Activated T-helper 9 cell treated with anti-CD3 and anti-CD28 coated beads, Interleukin-2, amount 50 U/mL, for 16 hours (primary cell): Measurements from ENCODE around the gene SLC9C1.

ENCODE experiments used
- DNase-seq: peaks from one replicate; pipeline ENCODE4 v3.0.0-alpha.2; 2020; ENCODE audit warnings: low read depth

Gene SLC9C1

DNA sequence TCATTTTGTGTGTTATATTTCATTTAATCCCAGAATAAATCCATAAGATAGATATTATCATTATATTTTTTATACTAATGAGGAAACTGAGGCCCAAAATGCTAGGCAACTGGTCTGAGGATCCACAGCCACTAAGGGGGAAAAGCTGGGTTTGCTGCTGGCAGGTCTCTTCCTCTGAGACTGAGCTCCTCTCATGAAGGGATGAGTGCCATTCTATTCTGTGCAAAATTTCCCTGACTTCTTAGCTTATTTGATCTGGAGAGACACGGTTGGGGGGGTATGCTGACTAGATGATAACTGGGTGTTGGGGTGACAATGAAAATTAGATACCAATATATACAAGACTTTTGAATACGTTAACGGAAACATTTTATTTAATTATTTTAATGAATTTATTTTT, 162.9 kb downstream of the SLC9C1 start:
- DNase-seq, result no peak

DNA sequence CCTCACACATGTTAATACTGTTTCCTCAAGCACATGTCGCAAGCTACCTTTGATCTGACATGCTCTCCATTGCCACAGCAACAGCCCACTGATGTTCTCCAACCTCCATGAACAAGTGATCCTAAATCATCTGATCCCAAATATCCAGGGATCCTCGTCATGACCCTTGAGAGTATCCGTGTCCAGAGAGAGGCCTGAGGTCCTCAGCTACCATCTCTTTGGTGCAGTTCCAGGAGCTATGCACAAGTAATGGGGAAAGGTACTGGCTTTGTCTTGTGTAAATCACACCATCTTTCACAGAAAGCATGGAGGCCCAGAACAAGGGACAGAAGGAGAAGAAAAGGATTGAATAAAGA, 163.4 kb downstream of the SLC9C1 start:
- no peak for DNase-seq

DNA sequence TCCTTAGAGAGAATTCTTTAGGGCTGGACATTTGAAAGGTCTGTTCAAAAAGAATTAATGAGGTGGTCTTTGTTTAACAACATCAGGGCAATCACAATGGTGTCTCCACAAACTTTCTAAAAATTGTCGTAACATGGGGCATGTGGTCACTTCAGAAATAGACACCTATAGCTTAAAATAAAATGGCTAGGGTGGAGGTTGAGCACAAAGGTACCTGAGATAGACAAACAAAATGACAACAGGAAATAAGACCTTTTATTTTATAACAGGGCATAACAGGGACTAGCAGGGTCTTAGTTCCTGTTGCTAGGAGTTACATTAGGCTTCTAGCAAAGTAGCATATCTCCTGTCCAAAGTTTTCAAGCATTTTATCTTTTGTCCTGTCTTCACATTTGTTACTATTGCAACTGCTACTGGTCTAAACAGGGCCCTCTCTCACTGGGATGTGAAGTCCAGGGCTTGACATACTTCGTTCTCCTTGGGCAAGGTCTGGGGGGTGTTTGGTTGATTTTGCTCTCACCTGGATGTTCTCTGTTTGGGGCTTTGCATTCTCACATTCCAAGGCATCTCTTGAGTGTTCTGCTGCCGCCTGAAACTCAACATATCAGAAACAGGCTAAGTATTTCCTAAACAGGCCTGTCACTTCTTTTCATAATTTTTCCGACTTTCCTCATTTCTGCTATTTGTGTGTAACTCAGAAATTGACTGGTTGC, 163.9 kb downstream of the SLC9C1 start:
- DNase-seq, result no peak

DNA sequence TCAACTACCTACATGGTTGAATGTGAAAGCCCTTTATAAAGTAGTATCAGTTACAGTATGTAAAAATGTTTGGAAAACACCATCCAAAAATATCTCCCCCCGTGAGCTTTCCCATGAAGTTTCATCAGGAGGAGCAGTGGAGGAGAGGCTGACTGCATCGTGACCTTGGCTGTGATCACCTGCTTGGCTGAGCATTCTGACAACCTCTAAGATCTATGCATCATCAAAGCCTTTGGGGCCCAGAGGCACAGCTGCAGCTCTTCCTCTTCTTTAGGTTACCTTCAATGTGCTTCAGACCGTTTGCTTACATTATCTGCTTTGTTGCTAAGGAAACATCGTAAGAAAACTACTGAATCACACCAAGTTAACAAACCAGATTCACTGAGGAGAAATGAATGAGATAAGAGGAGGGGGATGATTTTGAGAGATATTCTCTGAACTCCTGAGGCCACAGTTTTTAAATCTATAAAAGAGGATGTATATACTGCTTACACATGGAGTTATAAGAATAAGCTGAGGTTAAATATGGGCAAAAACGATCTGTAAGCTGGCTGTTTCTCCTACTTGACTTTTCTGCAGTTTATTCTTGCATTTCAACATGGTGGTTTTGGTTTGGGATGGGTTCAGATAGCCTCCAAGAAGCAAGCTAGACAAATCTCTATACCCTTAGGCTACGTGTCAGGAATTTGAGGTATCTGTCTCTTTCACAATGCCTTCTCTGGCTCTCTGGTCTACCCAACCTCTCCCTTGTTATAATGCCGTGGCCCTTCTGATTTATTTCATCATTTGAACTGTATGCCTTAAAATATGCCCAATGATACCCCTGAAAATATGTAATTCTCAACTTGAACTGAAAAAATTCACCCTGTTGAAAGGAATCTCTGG, 164.9 kb downstream of the SLC9C1 start:
- DNase-seq, result peak; percentile 16

DNA sequence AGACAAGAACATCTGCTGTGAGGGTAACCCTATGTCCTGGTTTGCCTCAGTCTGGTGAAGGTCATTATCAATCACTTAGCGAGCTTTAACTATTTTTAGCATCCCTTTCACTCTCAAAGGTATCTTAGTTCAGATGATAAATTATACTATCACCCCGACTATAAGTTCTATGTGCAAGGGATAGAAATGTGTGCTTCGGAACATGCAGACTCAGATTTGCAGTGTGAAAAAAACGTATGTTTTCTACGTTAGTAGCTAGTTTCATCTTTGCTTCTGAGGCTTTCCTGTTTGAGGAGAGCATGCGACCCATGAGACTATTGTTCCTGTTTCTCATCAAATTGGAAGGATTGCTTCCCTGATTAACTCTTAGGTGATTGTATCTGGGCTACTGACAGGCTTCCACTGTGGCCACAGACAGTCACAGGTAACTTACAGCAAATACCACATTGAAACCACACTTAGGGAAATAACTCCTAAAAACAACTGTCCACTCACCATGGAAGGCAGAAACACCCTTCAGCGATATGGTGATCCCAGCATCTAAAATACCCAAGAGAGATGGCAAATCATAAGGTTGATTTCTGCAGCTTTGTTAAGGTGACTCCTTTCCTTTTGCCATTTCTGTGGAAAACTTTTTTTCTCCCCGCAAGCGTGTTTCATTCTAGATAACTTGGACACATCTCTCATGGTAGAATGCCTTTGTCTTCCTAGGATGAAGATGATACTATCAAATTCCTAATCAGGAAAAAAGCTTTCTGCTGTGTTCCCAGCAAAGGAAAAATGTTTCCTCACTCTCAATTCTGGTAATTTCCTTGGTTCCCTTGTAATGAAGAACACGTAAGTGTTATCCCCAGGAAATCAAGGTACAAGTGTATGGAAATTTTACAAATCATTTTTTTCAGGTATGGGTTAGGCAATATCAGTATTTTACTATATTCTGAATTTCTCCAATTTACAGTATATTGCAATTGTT, 166.2 kb downstream of the SLC9C1 start:
- DNase-seq, result no peak

DNA sequence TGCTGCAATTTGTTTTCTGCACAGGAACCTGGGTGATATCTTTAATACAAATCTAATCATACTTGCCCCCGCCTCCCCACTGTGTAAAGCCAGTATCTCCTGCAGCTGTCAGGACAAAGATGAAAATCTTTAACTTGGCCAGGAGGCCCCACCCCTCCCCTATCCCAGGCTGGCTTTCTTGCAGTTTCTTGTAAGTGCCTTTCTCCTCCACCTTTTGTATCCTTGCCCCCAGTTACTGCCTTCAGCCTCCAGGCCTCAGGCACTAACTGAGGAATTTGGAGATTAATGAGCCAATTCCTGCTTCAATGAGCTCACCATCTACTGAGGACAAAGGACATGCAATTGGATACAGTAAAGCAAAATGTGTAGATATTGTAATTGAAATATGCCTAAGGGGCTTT, 167.5 kb downstream of the SLC9C1 start:
- no peak for DNase-seq

DNA sequence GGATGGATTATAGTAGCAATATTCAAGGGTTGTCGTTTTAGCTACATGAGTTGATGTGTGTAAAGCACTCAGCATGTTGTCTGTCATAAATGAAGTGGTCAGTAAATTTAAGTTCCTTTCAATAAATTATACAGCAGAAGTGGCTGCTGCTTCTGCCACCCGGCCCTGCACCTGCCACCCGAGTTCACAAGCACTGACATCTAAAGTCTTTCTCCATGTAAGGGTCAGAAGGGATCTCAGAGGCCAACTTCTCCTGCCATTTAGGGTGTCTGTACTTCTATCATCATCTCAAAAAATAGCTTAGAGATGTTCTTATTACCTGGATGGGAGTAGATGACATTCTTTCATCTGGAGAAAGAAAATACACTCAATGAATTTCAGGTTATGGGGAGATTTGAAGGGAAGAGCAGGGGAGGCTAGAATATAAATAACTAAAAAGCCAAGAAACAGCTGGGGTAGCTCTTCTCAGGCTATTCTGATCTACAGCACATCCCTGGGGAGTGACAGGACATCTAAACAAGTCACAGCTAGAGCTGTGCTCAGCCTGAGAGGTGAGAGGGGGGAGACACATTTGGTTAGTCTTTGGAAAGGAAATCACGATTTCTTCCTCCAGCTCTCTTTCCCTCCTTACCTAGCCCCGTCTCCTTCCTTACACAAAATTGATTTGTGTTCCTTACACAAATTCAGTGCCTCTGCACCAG, 169.0 kb downstream of the SLC9C1 start:
- DNase-seq, result no peak

DNA sequence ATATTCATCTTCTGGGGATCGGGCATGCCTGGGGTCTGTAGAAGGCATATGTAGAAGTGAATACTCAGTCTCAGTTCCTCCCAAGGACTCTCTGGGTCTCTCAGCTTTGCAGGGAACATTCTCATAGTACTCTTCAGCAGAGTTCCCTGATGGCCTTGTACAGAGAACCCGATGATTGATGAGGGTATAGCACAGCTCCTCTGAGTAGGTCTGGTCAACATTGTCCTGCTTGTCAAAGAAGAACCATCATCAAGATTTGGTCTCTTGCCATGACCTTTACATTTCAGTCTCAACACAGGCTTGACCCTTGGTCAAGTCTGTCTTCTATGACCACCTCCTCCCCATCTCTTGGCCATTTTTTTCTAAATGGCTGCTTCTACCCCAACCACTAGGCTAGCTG, 170.5 kb downstream of the SLC9C1 start:
- DNase-seq, result no peak

DNA sequence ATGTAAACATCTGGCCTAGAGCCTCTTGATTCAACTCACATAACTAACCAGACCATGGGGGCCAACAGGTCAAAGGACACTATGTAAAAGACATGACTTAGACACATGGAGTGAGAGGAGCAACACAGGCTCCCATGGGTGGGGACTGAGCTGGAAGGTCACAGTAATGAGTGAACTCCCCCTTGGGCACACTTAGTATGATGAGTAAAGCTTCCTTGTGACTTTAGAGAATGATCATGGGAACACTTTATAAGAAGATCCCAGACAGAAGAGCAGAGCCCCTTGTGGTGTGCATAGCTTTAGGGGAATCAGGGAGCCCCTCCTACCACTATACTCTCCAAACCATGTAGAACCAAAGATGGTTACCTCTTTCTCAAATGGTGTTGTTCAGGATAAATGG, 171.1 kb downstream of the SLC9C1 start:
- no peak for DNase-seq

DNA sequence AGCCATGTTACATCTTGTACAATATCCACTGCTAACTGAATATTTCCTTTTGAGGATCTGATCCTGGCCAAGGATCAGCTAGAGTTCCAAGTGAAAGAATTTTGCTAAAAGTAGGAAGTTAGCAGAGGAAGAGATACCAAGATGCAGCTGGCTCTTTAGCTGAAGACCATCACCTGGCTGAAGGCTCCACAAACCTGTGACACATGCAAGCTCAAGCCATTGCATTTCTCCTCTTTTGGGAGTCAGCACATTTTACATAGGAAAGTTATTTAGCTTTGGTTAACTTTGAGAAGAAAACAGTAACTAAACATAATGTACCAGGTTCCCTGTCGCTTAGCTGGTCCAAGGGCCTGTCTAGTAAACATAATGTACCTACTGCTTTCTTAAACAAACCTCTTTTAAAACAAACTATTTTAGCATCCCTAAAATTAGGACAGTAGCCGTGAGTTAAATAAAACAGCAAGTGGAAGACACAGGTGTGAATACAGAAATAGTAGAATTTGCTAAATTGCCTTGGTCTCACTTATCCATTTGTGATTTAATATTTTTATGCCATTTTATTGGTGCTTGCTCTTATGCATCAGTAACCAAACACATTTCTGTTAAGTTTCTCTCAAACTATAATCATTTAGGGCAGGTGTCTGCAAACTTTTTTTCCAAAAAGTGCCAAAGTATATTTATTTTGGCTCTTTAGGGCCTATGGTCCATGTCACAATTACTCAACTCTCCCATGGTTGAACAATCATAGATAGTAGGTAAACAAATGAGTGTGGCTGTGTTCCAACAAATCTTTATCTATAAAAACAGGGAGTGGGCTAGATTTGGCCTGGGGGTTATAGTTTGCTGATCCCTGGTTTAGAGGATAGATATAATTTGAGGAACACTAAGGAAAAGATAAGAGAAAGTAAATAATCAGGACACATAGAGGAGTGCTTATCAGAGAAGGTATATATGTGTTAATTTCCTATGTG, 172.2 kb downstream of the SLC9C1 start:
- DNase-seq, result no peak

DNA sequence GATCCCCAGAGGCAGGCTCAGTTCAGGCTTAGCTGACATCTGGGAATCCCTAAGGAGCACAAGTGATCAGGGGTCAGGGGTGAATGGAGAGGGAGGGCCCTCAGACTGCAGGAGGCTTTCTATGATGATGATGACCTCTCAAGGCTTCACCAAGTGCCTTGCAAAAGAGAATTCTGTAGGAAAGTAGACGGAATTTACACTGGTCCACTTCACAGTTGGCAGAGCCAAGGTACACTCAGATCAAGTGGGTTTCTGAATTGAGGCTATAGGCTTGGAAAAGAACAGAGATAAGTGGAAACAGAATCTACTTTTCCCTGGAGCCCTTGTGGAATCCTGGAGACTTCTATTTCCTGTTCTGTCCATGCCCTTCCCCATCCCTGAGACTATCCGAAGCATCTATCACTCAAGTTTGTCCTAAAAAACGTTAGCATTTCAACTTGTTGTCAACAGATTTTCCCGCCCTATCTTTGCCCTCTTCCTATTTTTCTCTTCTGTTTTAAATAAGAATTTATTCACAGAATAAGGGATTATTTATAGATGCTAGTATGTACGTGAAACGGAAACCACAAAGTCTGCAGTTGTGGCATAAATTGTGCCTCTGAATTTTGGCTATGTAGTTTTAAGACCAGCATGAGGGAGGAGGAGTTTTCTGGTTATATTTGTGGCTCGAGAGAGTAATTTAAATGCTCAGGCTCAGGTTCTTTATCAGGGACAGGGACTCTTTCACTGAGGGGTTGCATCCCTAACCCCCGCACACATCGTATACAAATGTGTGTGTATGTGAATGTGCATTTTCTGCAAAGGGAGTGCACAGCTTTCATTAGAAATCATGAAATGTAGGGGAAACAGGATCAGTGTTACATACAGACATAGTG, 173.8 kb downstream of the SLC9C1 start:
- DNase-seq, result no peak

DNA sequence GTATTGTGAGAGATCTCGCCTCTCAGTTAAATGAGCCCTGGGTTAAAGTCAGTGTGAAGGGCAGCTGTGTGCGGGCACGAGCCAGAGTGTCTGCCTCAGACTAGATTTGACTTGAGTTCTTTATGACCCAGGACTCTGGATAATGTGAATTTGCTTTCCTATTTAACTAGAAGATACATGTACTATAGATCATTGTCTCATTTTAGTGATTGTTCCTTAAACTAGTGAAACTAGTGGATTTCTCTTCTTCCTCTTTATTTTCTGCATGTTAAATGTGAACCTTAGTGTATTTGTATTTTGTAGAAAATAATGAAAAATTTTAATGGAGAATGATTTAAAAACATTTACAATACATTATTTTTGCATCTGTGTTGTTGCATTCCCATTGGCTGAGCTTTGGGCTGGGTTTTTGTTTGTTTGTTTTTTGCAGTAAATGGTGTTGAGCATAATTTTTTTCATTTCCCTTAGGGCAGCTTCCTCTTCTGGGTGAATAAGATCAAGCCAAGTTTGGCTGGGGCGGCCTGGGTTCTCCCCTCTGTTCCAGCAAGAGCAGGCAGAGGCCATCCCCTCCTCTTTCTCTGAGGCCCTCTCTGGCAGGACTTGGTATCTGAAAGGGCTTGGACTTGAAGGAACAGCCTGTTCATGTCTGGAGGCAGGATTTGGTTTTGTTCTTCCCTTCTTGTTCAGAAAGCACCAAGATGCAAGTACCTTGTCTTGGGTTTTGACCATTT, 176.0 kb downstream of the SLC9C1 start:
- DNase-seq, result no peak

DNA sequence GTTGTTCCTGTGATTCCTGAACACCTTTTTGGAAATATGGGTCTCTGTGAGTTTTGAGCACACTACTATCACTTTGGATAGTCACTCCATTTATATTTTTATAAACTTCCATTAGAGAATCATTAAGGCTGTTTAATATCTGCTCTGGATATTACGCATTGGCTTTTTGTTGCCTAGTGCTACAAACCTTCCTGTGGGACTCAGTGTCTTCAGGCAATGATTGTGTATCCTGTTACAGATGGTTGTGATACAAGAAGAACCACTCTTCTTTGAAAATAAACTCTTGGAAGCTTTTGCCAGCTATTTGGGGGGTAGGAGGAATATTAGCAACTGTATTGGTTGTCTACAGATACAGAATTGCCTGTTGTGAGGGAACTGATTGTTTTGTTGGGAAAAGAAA, 176.6 kb downstream of the SLC9C1 start:
- DNase-seq, result no peak

DNA sequence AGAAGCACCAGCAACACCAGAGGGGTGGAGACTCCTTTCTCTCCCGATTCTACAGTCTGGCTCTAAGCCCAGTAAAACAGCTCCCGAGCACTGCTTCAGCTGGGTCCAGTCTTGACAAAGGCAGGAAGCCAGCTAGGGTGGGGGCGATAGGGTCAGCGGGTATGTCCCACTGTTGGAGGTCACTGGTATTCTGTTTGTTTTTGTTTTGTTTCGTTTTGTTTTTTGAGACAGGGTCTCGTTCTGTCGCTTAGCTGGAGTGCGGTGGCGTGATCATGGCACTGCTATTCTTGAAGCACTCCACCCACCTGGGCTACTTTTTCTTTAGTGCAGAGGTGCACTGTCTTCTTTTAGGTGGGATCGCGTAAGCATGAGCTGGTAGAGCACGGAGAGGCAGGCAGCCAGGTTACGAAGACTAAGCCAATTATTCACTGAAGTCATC, 177.2 kb downstream of the SLC9C1 start:
- no peak for DNase-seq

DNA sequence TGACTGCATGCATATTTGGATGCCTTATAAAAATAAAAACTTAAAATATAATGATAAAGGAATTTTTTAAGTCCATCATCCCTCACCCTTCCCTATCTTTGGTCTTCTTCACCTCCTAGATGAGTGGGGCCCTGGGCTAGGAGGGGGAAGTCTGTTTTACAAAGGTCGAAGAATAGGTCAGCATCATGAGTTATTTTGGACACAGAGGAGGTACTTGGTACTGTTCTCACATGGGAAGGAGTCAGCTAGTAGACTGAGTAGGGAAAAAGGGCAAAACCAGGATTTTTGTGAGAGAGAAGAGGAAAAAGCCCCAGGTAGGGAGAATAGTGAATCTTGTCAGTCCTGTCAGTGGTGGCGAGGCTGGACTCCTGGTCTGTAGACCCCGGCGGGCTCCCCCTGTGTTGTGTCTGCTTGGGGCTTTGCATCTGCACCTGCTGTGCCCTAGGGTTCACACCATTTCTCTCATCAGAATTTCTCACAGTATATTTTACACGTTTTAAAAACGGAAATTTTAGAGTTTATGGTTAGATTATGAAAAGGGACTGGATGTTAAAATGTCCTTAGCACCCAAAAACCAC, 178.1 kb downstream of the SLC9C1 start:
- no peak for DNase-seq

DNA sequence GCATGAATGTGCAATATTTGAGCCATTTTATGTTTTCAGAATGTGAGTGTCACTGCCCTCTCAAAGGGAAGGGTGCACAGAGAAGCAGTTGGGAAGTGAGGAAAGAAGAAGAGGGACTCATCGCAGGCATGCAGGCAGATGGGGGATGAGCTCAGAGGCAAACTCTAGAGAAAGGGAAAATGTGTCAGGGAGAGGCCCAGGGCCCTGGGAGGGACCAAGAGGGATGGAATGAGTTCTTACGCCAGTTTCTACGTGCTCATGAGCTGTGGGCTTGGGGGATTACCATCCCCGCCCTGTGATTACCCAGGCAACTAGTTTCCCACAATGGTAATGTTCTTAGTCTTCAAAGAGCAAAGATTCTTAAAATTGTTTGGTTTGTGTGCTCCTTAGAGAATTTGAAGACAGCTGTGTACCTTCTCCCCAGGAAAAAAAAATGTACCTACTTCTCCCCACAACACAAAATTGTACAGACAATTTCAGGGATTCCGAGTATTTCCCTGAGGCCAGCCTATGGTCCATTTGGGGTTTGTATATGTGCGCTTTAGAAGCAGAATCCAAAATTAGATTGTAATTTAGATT, 178.8 kb downstream of the SLC9C1 start:
- no peak for DNase-seq

DNA sequence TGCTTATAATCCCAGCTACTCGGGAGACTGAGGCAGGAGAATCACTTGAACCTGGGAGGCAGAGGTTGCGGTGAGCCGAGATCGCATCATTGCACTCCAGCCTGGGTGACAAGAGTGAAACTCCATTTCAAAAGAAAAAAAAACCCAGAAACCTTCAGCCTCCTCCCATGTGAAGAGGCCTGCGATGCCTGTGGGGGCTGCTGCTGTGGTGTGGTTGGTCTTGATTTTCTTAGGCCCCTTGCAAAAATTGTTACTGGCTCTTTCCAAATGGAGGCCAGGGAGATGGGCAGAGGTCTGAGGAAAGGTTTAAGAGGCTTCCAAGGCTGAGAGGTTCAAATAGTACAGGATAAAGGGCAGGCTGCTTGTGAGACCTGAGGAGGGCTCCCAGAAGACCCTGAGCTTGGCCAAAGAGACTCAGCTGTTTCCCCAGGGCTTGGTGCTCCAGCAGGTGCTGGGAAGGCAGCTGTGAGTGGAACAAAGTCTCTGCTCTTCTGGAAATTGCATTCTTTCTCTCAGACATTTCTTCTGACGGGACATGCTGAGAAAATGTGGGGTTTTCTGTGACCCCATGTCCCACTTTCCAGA, 179.3 kb downstream of the SLC9C1 start:
- no peak for DNase-seq
